GM12878 (cell line): ENCODE results near the gene PRR3. TPM values are rescaled to one million over a fixed set of nuclear protein-coding genes. Genes with fewer than 3 reads are reported as not detected.

Experiments used
- ATAC-seq: fragments of 200-7000 bp; cut with Tn5 transposase; 3 replicates; pipeline ENCODE4 v1.9.1; 2020; ENCODE audit warnings: mild to moderate bottlenecking, moderate library complexity
- BruUV-seq: library from RNA; stranded (reverse); fragments of 400-500 nt; replicated peaks from 2 replicates; lab custom pipeline; 2021; lab: Mats Ljungman, UMichigan
- CTCF ChIA-PET: fragments of 300-600 bp; sonication (Branson Sonifier 250); formaldehyde crosslinking; extraction: SDS; loops from one replicate; lab custom pipeline; 2021; ENCODE audit warnings: inconsistent platforms; lab: Yijun Ruan, JAX
- POLR2A ChIA-PET: fragments of 350-600 bp; formaldehyde crosslinking; extraction: SDS; loops from one replicate; lab custom pipeline; 2021; ENCODE audit warnings: inconsistent platforms; lab: Charles Lee
- RAD21 ChIA-PET: fragments of 300-600 bp; sonication (Branson Sonifier 250); formaldehyde crosslinking; loops from one replicate; lab custom pipeline; 2023; ENCODE audit warnings: antibody characterized with exemption; ENCODE audit not compliant: unreplicated experiment; lab: Charles Lee
- SMC1A ChIA-PET: fragments of 300-600 bp; sonication (Branson Sonifier 250); formaldehyde crosslinking; loops from one replicate; lab custom pipeline; 2023; ENCODE audit not compliant: unreplicated experiment, uncharacterized antibody; lab: Charles Lee
- DNase-seq: peaks from one replicate; pipeline ENCODE4 v3.0.0-alpha.2; 2011; ENCODE audit warnings: low read depth, low spot score
- FAIRE-seq: peaks from 3 replicates; lab custom pipeline; 2011; peaks lifted over from hg19 to GRCh38; lab: Jason Lieb, UNC
- H2AFZ ChIP-seq: 2 replicates; pipeline ENCODE4 v1.6.0; 2011; ENCODE audit warnings: low read depth, low read length, control low read depth; ENCODE audit not compliant: control insufficient read depth
- H3K27ac ChIP-seq: 2 replicates; pipeline ENCODE4 v1.5.1; 2011; ENCODE audit warnings: control low read depth; ENCODE audit not compliant: control insufficient read depth, insufficient read depth
- H3K27me3 ChIP-seq, 2 experiments: replicated peaks in 1 of 2; 2 replicates each; pipeline versions ENCODE4 v1.6.0 to v1.6.1; 2011; ENCODE audit warnings: low read length in 1 of 2; ENCODE audit not compliant: control insufficient read depth in 2 of 2, insufficient read depth in 2 of 2
- H3K36me3 ChIP-seq, 2 experiments: 2 replicates each; pipeline ENCODE4 v1.5.1; 2011; ENCODE audit warnings: low read length in 1 of 2; ENCODE audit not compliant: control insufficient read depth in 2 of 2, insufficient read depth in 2 of 2
- H3K4me1 ChIP-seq: 2 replicates; pipeline ENCODE4 v1.6.1; 2011; ENCODE audit warnings: mild to moderate bottlenecking, low read length, moderate library complexity, mixed read lengths; ENCODE audit not compliant: control insufficient read depth, insufficient read depth
- H3K4me2 ChIP-seq: 2 replicates; pipeline ENCODE4 v1.6.0; 2011; ENCODE audit warnings: control low read depth; ENCODE audit not compliant: control insufficient read depth, insufficient read depth
- H3K4me3 ChIP-seq: fragments of 200-600 bp; sonication (generic); 2 replicates; pipeline ENCODE4 v1.5.1; 2016
- H3K79me2 ChIP-seq: 2 replicates; pipeline ENCODE4 v1.6.0; 2011; ENCODE audit warnings: low read length; ENCODE audit not compliant: control insufficient read depth, insufficient read depth
- H3K9ac ChIP-seq: 2 replicates; pipeline ENCODE4 v1.8.0; 2011; ENCODE audit warnings: low read length, control low read depth, mixed read lengths; ENCODE audit not compliant: control insufficient read depth, insufficient read depth
- H3K9me3 ChIP-seq: replicated peaks from 3 replicates; pipeline ENCODE4 v1.5.1; 2011; ENCODE audit warnings: mild to moderate bottlenecking, low read length; ENCODE audit not compliant: control insufficient read depth, insufficient read depth
- H4K20me1 ChIP-seq: 2 replicates; pipeline ENCODE4 v1.6.0; 2011; ENCODE audit not compliant: control insufficient read depth, insufficient read depth
- ATF7 ChIP-seq: fragments of 450-650 bp; IDR thresholded peaks from 2 replicates; pipeline ENCODE4 v1.6.1; 2016; ENCODE audit warnings: low read depth, mild to moderate bottlenecking
- CREB1 ChIP-seq: IDR thresholded peaks from 2 replicates; pipeline ENCODE4 v1.6.1; 2012; ENCODE audit warnings: low read depth, mild to moderate bottlenecking, inconsistent platforms
- EP300 ChIP-seq, 2 experiments: fragments of 150-350 bp in 1 of 2; IDR thresholded peaks; 2 replicates each; pipeline ENCODE4 v1.6.1; 2011 to 2012; ENCODE audit warnings: low read depth in 2 of 2, low read length in 2 of 2, borderline replicate concordance in 1 of 2, improper control_type of control experiment in 1 of 2, inconsistent platforms in 1 of 2; ENCODE audit not compliant: control insufficient read depth in 1 of 2
- HCFC1 ChIP-seq: fragments of 150-350 bp; IDR thresholded peaks from 2 replicates; pipeline ENCODE4 v1.6.1; 2014; ENCODE audit warnings: low read length
- IRF4 ChIP-seq: IDR thresholded peaks from 2 replicates; pipeline ENCODE4 v1.6.1; 2011; ENCODE audit warnings: low read depth, low read length
- JUND ChIP-seq: IDR thresholded peaks from 2 replicates; pipeline ENCODE4 v1.6.1; 2012; ENCODE audit warnings: low read depth, mild to moderate bottlenecking, low read length, improper control_type of control experiment, moderate library complexity
- MTA3 ChIP-seq: IDR thresholded peaks from 2 replicates; pipeline ENCODE4 v1.6.1; 2012; ENCODE audit warnings: low read length, inconsistent platforms, borderline replicate concordance
- MYC ChIP-seq: IDR thresholded peaks from 2 replicates; pipeline ENCODE4 v1.6.1; 2011; ENCODE audit warnings: mild to moderate bottlenecking, low read length, moderate library complexity, inconsistent platforms; ENCODE audit not compliant: insufficient read depth, insufficient replicate concordance, insufficient read length, severe bottlenecking
- POU2F2 ChIP-seq: IDR thresholded peaks from 3 replicates; pipeline ENCODE4 v1.6.1; 2011; ENCODE audit warnings: low read depth, mild to moderate bottlenecking, low read length, borderline replicate concordance
- RELA ChIP-seq: fragments of 450-650 bp; IDR thresholded peaks from 2 replicates; pipeline ENCODE4 v1.8.0; 2014; ENCODE audit warnings: borderline replicate concordance; ENCODE audit not compliant: partially characterized antibody
- SREBF1 ChIP-seq: IDR thresholded peaks from 2 replicates; pipeline ENCODE4 v1.6.1; 2012; ENCODE audit warnings: mild to moderate bottlenecking, low read length
- ZNF207 ChIP-seq: fragments of 450-650 bp; IDR thresholded peaks from 2 replicates; pipeline ENCODE4 v1.6.1; 2014; ENCODE audit warnings: antibody characterized with exemption, mild to moderate bottlenecking, borderline replicate concordance
- WGBS: methylation state at CpG from one replicate; pipeline ENCODE4 v1.1.6; 2016; ENCODE audit warnings: low lambda C conversion rate; ENCODE audit not compliant: insufficient replicate concordance, insufficient coverage; ENCODE audit errors: missing lambda C conversion rate; 5-methylcytosine and 5-hydroxymethylcytosine counted together
- in situ Hi-C: fragments of 300-500 bp; cut with MboI; formaldehyde crosslinking; loops from 9 replicates; pipeline ENCODE4 v1.14.3; 2018; ENCODE audit warnings: mixed read lengths
- intact Hi-C: fragments of 100-400 bp; cut with micrococcal nuclease; formaldehyde crosslinking; loops from one replicate; pipeline ENCODE4 v1.14.2; 2022; ENCODE audit not compliant: unreplicated experiment
- polyA plus RNA-seq, 11 experiments: library from polyadenylated mRNA; depleted of rRNA in 4 of 11; unstranded in 6 of 11; stranded (reverse) in 5 of 11; fragments of >200 nt; fragmentation: Nextera tagmentation in 4 of 11; fragmentation: Illumina TruSeq in 1 of 11; extraction: Ambion mirVana in 4 of 11; extraction: Trizol in 1 of 11; gene quantifications; 1 replicate in 1 of 11; 2 replicates in 10 of 11; pipeline versions ENCODE4 v1.2.1 to v1.2.3, GENCODE V29; 2011 to 2016; ENCODE audit warnings: inconsistent platforms in 2 of 11, missing spikeins in 2 of 11, low read depth in 1 of 11
- total RNA-seq, 4 experiments: library from RNA; depleted of rRNA in 3 of 4; stranded (reverse); fragments of >200 nt in 3 of 4; fragmentation: Illumina TruSeq in 1 of 4; extraction: Trizol in 1 of 4; gene quantifications; 2 replicates each; pipeline versions ENCODE4 v1.2.1 to v1.2.3, GENCODE V29; 2013 to 2021
- TF ChIP-seq, protein P1 (sequence below): fragments of 450-650 bp; IDR thresholded peaks from 2 replicates; pipeline ENCODE4 v1.6.1; 2017; ENCODE audit warnings: antibody characterized with exemption, mild to moderate bottlenecking, moderate library complexity
- TF ChIP-seq, protein P2 (sequence below): fragments of 450-650 bp; conservative IDR thresholded peaks from 2 replicates; pipeline ENCODE4 v1.6.1; 2017; ENCODE audit warnings: mild to moderate bottlenecking, moderate library complexity
- TF ChIP-seq, protein P3 (sequence below): IDR thresholded peaks from 2 replicates; pipeline ENCODE4 v1.6.1; 2011; ENCODE audit warnings: low read depth, low read length, improper control_type of control experiment, borderline replicate concordance

PRR3 gene
- total and polyA plus RNA-seq, 10 of the 15 experiments (the other 5 are each of a cell fraction or from before 2014, with no cell fraction given) = 14.0 to 38.2 (median 20.5) TPM

DNA sequence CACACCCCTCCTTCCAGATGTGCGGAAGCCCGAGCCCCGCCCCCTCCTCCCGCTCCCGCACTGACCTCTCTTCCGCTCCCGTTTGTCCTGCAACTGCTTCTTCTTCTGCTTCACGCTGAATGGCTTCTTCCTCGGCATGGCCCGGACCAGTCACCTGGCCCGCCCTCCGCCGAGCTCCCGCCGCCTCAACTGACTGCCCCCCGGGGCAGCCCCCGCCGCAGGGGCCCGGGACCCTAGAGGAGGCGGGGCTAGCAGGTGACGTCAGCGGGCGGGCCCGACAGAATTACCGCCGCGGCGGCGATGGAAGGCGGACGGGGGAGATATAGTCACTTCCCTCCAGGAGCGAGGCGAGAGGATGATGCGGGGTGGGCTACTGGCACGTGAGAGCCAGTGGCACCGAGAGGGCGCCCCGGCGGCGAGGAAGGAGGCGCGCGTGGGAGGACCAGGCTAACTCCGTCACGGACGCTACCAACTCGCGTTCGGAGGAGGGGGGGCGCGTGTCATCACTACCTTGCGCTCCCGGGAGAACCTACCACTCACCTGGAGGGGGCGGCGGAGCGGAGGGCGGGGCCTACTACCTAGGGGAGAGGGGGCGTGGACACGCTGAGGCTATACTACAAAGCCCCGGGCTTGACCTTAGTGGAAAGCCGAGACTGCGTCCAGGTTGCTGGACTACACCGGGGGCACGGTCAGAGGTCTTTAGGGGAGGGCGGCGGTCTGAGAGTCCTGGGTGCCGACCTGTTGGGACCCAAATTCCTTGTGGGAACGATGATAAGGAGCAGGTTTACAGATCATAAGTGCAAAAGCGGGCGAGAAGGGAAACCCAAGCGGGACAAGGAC is 809 bp upstream of the PRR3 start, which contains the start of gene GNL1:
Gene GNL1 (minus strand): TSS at position 424 of the 840 bp plus-strand sequence. CDS start 286 bp downstream, at position 138.
- WGBS = 2% methylated on average over 66 of the region's 71 CpGs
- FAIRE-seq (no peak), DNase-seq (peak; percentile 79), ATAC-seq (peak; percentile 94)
- intact Hi-C loops (loop anchor here (2.0 to 10.0 kb wide), 4 partner anchors 15 to 231 kb away; partner anchors contain the start of genes ABCF1, MRPS18B, PPP1R10 and RPP21), in situ Hi-C loops (no loop called here)
- Histone ChIP-seq H3K36me3 (peaks cover 7 to 9% of the 10 kb centered on the region in 2 experiments; a peak in 3 of 4 replicates), H3K27me3 (no peaks in the 10 kb centered on the region), H3K27ac (peak within 1 kb of the TSS; percentile 93), H3K79me2 (peaks cover 27% of the 10 kb centered on the region), H3K4me3 (peak within 1 kb of the TSS; percentile 86), H4K20me1 (no peaks in the 10 kb centered on the region), H3K9ac (peak within 1 kb of the TSS; percentile 95), H3K4me1 (peaks cover 8% of the 10 kb centered on the region; the same call in 1 of the 2 replicates), H3K4me2 (peak within 1 kb of the TSS; percentile 92), H2AFZ (peak within 1 kb of the TSS; percentile 95), H3K9me3 (no peaks in the 10 kb centered on the region)
- BruUV-seq = no TSS peak
- SMC1A ChIA-PET = interaction anchor here (1.3 to 2.8 kb wide), 3 partner anchors 11 to 59 kb away, joined by 4 to 16 read pairs (median 13); no protein-coding TSS in a partner anchor
- CTCF ChIA-PET = interaction anchor here (0.7 to 9.7 kb wide), 7 partner anchors 9 to 358 kb away, joined by 3 to 121 read pairs (median 3); partner anchors contain the start of genes ABCF1 and VARS2
- RAD21 ChIA-PET = interaction anchor here (1.0 to 2.5 kb wide), 7 partner anchors 11 to 161 kb away, joined by 3 to 9 read pairs (median 4); partner anchors contain the start of genes ABCF1, DHX16 and MDC1
- POLR2A ChIA-PET = interaction anchor here (0.6 to 3.3 kb wide), 8 partner anchors 9 to 161 kb away, joined by 4 to 25 read pairs (median 6); partner anchors contain the start of genes ABCF1, MDC1 and MRPS18B
- TF ChIP-seq, protein P1, sequence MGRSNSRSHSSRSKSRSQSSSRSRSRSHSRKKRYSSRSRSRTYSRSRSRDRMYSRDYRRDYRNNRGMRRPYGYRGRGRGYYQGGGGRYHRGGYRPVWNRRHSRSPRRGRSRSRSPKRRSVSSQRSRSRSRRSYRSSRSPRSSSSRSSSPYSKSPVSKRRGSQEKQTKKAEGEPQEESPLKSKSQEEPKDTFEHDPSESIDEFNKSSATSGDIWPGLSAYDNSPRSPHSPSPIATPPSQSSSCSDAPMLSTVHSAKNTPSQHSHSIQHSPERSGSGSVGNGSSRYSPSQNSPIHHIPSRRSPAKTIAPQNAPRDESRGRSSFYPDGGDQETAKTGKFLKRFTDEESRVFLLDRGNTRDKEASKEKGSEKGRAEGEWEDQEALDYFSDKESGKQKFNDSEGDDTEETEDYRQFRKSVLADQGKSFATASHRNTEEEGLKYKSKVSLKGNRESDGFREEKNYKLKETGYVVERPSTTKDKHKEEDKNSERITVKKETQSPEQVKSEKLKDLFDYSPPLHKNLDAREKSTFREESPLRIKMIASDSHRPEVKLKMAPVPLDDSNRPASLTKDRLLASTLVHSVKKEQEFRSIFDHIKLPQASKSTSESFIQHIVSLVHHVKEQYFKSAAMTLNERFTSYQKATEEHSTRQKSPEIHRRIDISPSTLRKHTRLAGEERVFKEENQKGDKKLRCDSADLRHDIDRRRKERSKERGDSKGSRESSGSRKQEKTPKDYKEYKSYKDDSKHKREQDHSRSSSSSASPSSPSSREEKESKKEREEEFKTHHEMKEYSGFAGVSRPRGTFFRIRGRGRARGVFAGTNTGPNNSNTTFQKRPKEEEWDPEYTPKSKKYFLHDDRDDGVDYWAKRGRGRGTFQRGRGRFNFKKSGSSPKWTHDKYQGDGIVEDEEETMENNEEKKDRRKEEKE = peak; percentile 86
- TF ChIP-seq MYC (peak; percentile 70), ATF7 (peak; percentile 99), CREB1 (peak; percentile 97), EP300 (IDR thresholded peaks at IDR 0.05; ENCODE audit: borderline replicate concordance in 1 of 2, control insufficient read depth in 1 of 2, low read depth in 2 of 2, low read length in 2 of 2) (no peak), IRF4 (peak; percentile 11; the same call in 1 of the 2 replicates), HCFC1 (peak; percentile 28; the same call in 1 of the 2 replicates), SREBF1 (peak; percentile 78; the same call in 1 of the 2 replicates), RELA (peak; percentile 77), JUND (peak; percentile 98), MTA3 (no peak), ZNF207 (0 out of 2 replicates have a peak, but pooled peaks have one; percentile 28), POU2F2 (0 out of 3 replicates have a peak, but pooled peaks have one; percentile 35)
- TF ChIP-seq, protein P2, sequence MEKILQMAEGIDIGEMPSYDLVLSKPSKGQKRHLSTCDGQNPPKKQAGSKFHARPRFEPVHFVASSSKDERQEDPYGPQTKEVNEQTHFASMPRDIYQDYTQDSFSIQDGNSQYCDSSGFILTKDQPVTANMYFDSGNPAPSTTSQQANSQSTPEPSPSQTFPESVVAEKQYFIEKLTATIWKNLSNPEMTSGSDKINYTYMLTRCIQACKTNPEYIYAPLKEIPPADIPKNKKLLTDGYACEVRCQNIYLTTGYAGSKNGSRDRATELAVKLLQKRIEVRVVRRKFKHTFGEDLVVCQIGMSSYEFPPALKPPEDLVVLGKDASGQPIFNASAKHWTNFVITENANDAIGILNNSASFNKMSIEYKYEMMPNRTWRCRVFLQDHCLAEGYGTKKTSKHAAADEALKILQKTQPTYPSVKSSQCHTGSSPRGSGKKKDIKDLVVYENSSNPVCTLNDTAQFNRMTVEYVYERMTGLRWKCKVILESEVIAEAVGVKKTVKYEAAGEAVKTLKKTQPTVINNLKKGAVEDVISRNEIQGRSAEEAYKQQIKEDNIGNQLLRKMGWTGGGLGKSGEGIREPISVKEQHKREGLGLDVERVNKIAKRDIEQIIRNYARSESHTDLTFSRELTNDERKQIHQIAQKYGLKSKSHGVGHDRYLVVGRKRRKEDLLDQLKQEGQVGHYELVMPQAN = peak; percentile 80
- TF ChIP-seq, protein P3, sequence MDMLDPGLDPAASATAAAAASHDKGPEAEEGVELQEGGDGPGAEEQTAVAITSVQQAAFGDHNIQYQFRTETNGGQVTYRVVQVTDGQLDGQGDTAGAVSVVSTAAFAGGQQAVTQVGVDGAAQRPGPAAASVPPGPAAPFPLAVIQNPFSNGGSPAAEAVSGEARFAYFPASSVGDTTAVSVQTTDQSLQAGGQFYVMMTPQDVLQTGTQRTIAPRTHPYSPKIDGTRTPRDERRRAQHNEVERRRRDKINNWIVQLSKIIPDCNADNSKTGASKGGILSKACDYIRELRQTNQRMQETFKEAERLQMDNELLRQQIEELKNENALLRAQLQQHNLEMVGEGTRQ = no peak
